GM21825 (cell line): ENCODE data around the gene TSN.

ENCODE experiments used
- ATAC-seq: cut with Tn5 transposase; IDR thresholded peaks from one replicate; pipeline ENCODE4 v1.9.1; 2021; ENCODE audit warnings: mild to moderate bottlenecking, moderate library complexity; ENCODE audit not compliant: unreplicated experiment

Gene TSN

DNA sequence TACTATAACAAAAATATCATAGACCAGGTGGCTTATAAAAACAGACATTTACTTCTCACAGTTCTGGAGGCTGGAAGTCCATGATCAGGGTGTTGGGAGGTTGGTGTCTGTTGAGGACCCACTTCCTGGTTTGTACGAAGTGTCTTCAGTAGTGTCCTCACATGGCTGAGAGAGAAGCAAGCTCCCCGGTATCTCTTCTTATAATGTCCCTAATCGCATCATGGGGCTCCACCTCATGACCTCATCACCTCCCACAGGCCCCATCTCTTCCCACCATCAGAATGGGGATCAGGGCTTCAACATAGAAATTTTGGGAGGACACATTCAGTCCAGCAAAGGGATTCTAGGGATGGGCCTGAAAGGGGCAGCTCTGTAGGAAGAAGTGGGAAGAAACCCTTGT, 14.0 kb upstream of the TSN start:
- no peak for ATAC-seq

DNA sequence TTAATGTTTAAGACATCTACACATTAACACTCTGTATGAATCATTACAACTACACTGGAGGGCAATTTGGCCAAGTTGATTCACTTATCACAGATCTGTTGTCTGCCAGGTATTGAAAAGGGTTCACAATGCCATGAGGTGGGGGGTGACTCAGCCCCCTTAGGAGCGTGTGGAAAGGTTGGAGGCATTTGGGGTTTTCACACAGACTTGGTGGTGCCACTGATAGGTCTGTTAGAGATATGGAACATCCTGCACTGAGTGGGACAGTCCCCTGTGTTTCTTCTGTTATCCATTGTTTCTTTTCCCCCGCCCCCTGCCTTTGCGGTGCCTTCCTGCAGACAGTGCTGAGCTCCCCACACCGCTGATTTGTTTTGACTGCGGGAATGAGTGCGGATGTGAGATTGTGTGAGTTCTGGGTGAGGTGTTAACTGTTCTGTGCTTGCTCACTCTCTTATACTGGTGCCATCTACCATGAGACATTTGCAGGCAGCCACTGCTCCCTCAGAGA, 9.3 kb upstream of the TSN start:
- ATAC-seq: no peak

DNA sequence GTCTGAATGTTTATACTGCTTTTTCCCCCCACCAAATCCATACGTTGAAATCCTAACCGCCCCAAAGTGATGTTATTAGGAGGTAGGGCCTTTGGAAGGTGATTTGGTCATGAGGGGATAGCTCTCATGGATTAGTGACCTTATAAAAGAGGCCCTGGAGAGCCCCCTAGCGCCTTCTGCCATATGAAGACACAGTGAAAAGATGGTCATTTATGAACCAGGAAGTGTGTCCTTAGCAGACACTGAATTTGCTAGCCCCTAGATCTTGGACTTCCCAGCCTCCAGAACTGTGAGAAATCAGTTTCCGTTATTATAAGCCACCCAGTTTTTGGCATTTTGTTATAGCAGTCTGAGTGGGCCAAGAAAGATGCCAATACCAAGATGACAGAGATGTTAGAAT, 7.2 kb upstream of the TSN start:
- ATAC-seq: no peak

DNA sequence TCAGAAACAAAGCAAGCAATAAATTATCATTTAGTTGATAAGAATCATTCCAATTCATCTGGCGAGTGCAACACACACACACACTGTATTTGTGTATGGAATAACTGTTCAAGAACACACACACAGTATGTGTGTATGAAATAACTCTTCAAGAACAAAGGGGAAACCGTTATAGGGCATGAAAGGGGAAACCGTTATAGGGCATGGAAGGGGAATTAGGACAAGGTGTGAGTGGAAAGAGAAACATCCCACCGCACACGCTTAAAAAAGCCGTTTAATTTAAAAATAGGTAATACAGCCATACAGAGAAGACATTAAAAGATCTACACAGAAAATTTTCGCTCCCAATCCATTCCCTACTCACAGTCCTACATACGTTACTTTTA, 607 bp upstream of the TSN start:
- peak; percentile 4 for ATAC-seq

DNA sequence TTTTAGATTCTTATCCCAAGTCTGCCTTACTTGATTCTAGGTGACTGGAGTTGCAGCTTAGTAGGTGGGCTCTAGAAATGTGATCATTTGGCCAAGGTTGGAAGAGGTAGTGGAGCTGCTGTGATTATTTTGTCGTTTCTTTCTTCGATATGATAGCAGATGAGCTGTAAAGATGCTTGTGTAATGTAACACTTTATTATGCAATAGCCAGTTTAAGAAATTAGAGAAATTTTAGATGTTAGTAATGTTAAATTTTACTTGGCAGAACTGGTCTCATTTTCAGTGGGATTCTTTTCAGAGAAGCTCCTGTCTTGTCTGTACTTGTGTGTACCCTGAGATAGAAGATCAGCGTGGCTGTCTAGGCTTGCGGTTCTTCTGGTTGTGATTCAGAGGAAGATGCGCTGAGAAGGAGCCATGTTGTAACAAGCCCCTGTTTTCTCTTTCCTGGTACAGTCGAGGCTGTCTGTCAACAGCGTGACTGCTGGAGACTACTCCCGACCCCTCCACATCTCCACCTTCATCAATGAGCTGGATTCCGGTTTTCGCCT, 9.3 kb downstream of the TSN start:
- no peak for ATAC-seq

DNA sequence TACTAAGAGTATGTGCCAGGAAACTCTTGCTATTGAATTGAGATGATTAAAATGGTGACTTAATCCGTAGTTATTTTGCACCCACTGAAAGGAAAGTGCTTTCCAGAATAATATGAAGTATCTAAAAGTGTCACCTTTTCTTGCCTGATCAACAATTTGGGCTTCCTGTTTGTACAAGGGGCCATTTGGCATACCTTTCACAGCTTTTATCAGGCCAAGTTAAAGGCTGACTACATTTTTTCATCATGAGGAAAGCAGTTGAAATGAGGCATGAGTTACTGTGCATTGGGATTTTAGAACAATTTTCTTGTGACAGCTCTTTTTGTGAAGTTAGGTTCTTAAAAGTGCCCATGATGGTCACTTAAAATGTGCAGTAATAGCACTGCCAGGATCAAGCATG, 11.2 kb downstream of the TSN start:
- ATAC-seq: no peak

DNA sequence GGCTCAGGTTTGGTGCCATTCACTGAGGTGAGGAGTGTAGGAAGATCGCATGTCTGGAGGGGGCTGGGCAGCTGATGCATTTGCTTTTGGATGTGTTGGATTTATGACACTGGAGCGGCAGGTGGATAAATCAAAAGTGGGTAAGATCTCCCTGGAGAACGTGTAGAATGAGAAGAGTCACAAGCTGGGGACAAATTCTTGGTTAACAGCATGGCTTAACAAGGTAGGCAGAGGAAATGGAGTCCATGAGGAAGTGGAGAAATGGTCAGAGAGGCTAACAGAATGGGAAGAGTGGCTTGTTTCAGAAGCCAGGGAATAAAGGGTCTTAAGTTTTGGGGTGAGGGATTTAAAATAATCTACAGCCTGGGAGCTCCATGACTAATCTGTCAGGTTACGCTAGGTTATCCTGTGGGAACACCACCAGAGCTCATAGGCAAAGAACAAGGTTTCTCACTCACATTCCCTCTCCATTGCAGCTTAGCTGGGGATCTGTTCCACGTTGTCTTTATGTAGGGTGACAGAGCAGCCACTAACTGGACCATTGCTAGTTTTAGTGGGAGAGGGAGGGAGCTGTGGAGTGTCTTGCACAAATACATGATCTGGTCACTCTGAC, 12.8 kb downstream of the TSN start:
- ATAC-seq: no peak

DNA sequence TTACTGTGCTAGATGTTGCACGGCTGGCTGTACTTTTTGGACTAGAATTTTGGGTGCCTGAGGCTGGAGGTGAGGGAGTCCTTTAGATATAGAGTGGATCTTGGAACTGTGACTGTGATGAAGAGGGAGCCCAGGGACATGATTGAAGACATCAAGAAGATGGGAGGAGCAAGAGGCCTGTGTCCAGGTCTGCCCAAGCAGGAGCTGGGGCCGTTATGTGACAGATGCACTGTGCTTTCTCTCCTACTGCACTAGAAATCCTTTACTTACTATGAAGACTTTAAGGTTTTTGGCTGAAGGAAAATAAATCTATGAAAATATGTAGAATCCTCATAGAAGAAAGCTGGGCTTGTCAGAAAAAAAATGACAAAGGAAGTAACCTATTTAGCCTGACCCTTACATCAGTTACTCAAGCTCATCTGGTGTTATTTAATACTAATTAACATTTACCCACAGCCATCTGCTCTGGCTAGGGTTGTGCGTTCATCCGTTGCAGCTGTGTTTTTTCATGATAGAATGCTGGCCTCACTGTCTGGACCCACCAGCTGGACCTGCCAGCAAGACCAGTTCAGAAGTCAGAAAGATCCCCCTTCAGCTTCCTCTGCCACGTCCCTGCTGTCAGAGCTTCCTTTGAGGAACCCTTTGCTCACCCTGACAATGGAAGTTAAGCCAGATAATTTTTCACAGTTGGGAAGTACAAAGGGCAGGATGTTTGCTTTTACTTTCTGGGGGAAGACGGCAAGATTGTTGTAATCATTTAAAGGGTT, 16.7 kb downstream of the TSN start:
- no peak for ATAC-seq

DNA sequence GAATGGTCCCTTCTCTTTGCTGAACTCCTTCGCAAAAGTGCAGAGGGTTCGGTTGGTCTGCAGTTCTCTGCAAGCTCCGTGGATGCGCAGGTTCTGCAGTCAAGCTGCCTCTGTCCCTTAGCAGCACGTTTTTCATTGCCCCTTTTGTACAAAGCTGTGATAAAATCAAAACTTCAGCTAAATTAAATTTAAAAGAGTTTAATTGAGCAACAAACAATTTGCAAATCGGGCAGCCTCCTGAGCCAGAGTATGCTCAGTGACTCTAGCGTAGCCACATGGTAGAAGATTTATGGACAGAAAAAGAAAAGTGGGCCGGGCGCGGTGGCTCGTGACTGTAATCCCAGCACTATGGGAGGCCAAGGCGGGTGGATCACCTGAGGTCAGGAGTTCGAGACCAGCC, 18.8 kb downstream of the TSN start:
- no peak for ATAC-seq

DNA sequence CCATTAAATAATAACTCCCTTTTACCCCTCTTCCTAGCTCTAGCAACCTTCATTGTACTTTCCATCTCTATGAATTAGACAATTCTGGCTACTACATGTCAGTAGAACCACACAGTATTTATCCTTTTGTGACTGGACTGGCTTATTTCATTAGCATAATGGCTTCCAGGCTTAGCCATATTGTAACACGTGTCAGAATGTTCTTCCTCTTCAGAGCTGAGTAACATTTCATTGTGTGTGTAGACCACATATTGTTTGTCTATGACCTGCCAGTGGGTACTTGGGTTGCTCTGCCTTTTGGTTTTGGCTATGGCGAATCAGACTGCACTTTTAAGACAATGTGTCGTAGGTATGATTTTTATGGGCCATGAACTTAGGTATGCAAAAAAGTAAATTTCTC, 20.9 kb downstream of the TSN start:
- no peak for ATAC-seq

DNA sequence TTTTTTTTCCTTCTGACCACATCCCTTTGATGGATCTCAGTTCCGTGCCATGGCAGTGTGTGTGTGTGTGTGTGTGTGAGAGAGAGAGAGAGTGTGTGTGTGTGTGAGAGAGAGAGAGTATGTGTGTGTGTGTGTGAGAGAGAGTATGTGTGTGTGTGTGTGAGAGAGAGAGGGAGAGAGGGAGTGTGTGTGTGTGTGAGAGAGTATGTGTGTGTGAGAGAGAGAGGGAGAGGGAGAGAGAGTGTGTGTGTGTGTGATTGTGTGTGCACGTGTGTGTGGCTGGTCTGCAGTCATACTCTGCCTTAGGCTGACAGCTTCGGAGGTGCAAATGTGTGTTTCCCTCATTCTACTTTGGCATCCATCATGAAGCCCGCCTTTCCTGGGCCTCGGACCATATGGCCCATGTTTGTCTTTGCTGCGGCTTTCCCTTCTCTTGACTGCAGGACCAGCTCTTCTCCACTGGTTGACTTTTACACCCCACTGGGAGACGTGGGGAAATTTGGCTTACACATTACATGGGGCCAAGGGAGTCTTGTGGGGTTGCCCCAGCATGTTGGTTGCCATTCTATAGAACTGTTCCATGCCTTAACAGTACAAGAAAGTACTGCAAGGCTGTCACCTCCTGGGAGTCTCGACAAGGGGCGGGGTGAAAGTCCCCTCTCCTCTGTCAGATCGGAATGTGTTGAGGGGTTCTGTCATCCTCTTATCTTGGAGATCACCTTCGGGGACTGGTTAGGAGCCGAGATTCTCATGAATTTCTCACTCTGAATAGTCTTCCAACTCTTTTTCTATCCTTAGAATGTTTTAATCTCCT, 21.6 kb downstream of the TSN start:
- no peak for ATAC-seq

DNA sequence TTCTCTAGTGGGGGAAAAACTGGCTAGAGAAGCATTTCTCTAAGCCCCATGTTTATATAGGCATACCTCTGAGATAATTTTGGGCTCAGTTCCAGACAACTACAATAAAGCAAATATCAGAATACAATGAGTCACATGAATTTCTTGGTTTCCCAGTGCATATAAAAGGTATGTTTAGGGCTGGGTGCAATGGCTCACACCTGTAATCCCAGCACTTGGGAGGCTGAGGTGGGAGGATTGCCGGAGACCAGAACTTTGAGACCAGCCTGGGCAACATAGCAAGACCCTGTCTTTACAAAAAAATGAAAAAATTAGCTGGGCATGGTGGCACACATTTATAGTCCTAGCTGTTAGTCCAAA, 22.2 kb downstream of the TSN start:
- ATAC-seq: no peak

DNA sequence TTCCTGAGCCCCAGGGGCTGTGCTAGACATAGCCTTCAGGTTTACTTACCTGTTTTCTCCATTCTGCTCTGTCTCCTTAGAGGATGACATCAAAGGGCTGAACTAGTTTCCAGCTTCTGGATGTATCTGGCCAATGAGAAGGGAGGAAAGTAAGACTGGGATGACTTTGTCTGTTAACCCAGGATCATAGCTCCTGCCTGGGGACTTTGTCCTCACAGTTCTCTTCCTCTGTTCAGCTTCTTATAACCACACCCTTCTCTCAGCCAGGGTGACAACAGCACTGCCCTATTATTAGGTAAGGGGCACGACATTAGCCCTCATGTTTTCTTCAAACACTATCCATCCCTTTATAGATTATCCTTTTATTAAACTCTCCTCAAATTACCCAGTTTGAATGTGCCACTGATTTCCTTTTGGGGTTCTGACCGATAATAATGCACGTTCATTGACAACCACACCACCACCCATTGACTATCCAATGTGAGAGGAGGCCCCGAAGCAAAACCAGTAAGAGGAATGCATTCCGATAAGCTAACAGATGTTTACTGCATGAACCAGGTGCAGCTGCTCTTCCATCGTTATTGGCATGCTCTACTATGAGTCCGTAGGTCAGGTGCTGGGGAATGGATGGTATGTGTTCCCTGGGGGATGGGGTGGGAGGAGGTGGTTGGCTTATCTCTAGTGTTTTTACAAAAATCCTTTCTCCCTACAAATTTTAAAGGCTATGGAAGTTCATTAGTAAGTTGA, 23.5 kb downstream of the TSN start:
- no peak for ATAC-seq

DNA sequence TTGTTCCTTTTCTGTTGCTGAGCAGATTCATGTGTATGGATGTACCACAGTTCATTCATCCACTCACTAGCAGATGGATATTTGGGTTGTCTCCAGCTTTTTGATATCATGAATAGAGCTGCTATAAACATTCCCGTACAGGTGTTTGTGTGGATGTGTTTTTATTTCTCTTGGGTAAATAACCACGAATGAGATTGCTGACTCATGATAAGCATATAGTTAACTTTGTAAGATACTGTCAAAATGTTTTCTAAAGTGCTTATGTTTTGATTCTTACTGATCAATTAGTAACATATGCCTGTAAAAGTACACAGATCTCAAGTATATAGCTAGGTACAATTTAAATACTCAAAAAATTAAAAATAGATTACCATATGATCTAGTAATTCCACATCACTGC, 27.7 kb downstream of the TSN start:
- ATAC-seq: no peak

DNA sequence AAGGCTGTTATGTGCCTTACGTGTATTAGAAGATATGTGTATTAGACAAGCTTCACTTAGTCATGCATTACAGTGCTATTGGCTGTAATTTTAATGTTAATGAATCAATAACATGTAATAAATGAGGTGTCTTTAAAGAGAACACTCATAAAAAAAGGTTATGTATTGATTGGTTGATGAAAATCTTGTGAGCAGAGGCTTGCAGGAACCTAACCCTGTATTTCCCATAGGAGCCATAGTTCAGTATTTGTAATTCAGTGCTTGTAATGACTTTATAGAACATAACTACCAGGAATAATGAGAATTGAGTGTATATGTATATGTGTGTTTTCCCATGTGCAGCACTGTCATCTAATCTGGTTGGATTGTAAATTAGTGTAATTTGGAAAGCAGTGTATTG, 33.2 kb downstream of the TSN start:
- ATAC-seq: no peak

DNA sequence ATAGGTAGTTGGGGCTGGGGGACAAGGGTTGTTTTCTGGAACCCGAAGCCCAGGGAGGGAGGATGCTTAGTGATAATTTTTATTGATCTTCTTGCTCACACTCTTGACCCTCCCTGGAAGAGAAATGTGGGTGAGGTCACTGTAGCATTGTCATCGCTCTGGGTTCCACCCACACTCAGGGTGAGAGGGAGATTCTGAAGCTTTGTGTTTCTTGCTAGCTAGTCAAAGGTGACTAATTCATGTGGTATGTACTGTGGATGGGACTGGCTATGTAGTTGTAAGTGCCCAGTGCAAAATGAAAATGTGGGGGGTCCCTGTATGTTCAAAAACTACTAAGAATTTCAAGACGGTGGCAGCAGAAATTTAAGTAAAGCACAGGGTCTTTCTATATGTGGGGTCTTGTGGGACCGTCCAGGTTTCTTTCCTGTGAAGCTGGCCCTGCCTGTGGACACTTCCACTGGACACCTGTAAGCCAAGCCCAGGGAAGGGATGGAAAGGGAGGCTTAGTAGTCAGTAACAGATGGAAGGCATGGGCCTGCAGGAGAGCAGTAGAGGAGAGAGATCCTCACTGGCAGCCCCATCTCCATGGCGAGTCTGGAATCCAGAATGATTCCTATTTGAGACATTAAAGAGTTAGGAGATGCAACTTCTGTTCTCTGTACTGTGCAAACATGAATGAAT, 35.0 kb downstream of the TSN start:
- ATAC-seq: no peak

DNA sequence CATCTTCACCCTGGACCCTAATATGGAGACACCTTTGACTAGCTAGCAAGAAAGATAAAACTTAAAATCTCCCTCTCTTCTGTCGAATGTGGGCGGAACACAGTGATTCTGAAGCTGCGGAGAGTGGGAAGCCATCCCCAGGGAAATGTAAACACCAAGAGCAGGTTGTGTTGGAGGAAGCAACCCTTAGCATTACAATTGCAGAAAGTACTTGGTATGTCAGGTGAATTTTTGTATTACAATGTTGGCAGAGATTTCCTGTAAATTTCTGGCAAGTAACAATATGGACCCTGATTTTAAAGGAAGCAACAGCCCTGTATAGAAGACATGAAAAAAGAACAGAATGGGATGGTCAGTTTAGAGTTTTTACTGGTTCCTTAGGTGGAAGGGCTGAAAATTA, 35.8 kb downstream of the TSN start:
- no peak for ATAC-seq

DNA sequence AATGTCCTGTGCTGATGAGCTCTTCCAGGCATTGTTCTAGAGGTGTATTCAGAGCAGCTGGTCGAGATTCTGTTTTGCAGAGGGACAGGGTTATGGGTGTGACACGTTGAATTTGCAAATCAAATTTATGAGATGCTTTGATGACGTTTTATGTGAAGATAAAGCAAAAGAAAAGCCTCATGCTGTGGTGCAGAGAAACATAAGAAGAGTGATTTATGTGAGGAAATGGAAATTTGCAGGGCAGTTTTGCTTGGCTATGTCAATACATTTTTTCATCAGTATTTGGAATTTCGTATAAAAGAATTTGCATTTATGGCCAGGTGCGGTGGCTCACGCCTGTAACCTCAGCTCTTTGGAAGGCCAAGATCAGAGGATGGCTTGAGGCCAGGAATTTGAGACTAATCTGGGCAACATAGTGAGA, 36.4 kb downstream of the TSN start:
- no peak for ATAC-seq

DNA sequence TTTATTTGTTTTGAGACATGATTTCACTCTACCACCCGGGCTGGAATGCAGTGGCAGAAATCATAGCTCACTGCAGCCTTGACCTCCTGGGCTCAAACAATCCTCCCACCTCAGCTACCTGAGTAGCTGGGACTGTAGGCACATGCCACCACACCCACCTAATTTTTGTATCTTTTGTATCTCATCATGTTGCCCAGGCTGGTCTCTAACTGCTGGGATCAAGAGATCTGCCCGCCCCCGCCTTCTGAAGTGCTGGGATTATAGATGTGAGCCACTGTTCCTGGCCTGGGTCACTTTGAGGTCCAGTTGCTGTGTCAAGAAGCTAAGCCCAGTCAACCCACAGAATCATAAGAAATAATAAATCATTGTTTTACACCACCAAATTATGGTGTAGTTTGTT, 38.4 kb downstream of the TSN start:
- no peak for ATAC-seq

DNA sequence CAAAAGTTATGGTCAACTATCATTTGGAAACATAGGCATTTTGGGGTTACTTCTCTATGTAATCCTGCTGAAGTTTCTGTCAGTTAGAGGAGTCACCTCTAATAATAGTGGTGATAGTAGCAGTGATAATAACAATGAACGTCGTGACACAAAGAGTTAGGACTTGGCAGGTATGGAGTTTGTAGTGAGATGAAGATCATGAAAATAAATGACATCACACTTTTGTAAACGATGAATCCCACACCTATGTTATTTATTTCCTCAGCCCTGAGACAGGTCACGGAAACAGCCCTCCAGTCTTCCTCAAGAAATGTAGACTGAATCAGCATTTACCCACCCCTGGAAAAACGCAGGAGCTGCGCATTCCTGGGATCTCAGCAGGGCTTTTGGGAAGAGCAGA, 38.8 kb downstream of the TSN start:
- ATAC-seq: no peak
